ENCODE results near the gene PROSER1. TPM values are rescaled to one million over a fixed set of nuclear protein-coding genes. Genes with fewer than 3 reads are reported as not detected.

PROSER1 gene
- total RNA-seq, 4 donors from 2014 or later, result 3.8 to 47.3 (median 21.1) TPM

- Histone ChIP-seq H3K27ac (no peak overlapping the region), H3K36me3 (no peaks in the 10 kb centered on the region), H3K4me3 (no peak overlapping the region), H3K9me3 (no peaks in the 10 kb centered on the region), H3K27me3 (no peaks in the 10 kb centered on the region), H3K4me1 (no peaks in the 10 kb centered on the region)
- TF ChIP-seq CTCF (IDR thresholded peaks at IDR 0.05) (no peak), POLR2A (IDR thresholded peaks at IDR 0.05) (no peak)
- DNase-seq, result no peak
- intact Hi-C loops (cut with DNase I; ENCODE audit: low total_unique reads), result no loop called here
Measured at GRCh38 chr13:39058040-39058439, 20.2 kb upstream of the PROSER1 start.

- no peaks in the 10 kb centered on the region for H3K36me3 ChIP-seq
- H3K27me3 ChIP-seq, result no peaks in the 10 kb centered on the region
- no peak overlapping the region for H3K27ac ChIP-seq
- intact Hi-C loops (cut with DNase I; ENCODE audit: low total_unique reads), result no loop called here
- H3K4me1 ChIP-seq, result no peaks in the 10 kb centered on the region
- TF ChIP-seq POLR2A (IDR thresholded peaks at IDR 0.05) (no peak), CTCF (IDR thresholded peaks at IDR 0.05) (no peak)
- H3K4me3 ChIP-seq, result no peak overlapping the region
- H3K9me3 ChIP-seq, result no peaks in the 10 kb centered on the region
- no peak for DNase-seq
Measured at GRCh38 chr13:39056018-39056417, 18.1 kb upstream of the PROSER1 start.

- no peaks in the 10 kb centered on the region for H3K4me1 ChIP-seq
- no peaks in the 10 kb centered on the region for H3K27me3 ChIP-seq
- TF ChIP-seq CTCF (IDR thresholded peaks at IDR 0.05), result no peak
- no peak for TF ChIP-seq POLR2A (IDR thresholded peaks at IDR 0.05)
- no peaks in the 10 kb centered on the region for H3K9me3 ChIP-seq
- no peaks in the 10 kb centered on the region for H3K36me3 ChIP-seq
- DNase-seq, result no peak
- H3K27ac ChIP-seq, result no peak overlapping the region
- no peak overlapping the region for H3K4me3 ChIP-seq
- intact Hi-C loops (cut with DNase I; ENCODE audit: low total_unique reads), result no loop called here
Measured at GRCh38 chr13:39054112-39054511, 16.2 kb upstream of the PROSER1 start.

GRCh38 chr13:39052944-39053343 lies 15.1 kb upstream of the PROSER1 start:
- Histone ChIP-seq H3K9me3 (no peaks in the 10 kb centered on the region), H3K27ac (no peak overlapping the region), H3K36me3 (no peaks in the 10 kb centered on the region), H3K27me3 (no peaks in the 10 kb centered on the region), H3K4me3 (no peak overlapping the region), H3K4me1 (no peaks in the 10 kb centered on the region)
- TF ChIP-seq POLR2A (IDR thresholded peaks at IDR 0.05) (no peak), CTCF (IDR thresholded peaks at IDR 0.05) (no peak)
- intact Hi-C loops (cut with DNase I; ENCODE audit: low total_unique reads), result no loop called here
- no peak for DNase-seq

GRCh38 chr13:39051157-39051556 lies 13.3 kb upstream of the PROSER1 start:
- no peak overlapping the region for H3K27ac ChIP-seq
- H3K36me3 ChIP-seq, result no peaks in the 10 kb centered on the region

More at GRCh38 chr13:39051157-39051556, 13.3 kb upstream of the PROSER1 start:
- Histone ChIP-seq H3K27me3 (no peaks in the 10 kb centered on the region), H3K4me3 (no peak overlapping the region), H3K9me3 (no peaks in the 10 kb centered on the region), H3K4me1 (no peaks in the 10 kb centered on the region)
- TF ChIP-seq POLR2A (IDR thresholded peaks at IDR 0.05) (no peak), CTCF (IDR thresholded peaks at IDR 0.05) (peak; percentile 14 to 44 (median 34))
- intact Hi-C loops (cut with DNase I; ENCODE audit: low total_unique reads), result no loop called here
- no peak for DNase-seq
